ENCODE measurements around the gene WNT6.

The WNT6 gene

GRCh38 chr2:218877891-218878290 is 18.3 kb downstream of the WNT6 start:
- DNase-seq (ENCODE audit: low spot score), result no peak

DNA sequence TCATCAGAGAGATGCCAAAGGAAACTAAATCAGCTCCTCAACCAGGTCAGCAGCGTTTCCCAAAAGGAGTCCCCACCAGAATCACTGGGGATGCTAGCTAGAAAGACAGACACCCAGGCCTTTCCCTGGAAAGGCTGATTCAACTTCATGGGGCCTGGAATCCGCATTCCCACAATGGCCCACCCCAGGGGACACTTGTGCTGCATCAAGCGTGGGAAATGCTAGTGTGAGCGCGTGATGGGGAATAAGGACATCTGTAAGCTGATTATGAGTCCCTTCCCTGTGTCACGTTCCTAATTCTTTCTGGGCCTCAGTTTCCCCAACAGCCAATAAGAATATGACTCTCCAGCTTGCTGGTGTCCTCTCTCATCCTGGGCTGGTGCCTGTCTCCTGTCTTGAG is 18.9 kb downstream of the WNT6 start:
- no peak for DNase-seq (ENCODE audit: low spot score)

DNA sequence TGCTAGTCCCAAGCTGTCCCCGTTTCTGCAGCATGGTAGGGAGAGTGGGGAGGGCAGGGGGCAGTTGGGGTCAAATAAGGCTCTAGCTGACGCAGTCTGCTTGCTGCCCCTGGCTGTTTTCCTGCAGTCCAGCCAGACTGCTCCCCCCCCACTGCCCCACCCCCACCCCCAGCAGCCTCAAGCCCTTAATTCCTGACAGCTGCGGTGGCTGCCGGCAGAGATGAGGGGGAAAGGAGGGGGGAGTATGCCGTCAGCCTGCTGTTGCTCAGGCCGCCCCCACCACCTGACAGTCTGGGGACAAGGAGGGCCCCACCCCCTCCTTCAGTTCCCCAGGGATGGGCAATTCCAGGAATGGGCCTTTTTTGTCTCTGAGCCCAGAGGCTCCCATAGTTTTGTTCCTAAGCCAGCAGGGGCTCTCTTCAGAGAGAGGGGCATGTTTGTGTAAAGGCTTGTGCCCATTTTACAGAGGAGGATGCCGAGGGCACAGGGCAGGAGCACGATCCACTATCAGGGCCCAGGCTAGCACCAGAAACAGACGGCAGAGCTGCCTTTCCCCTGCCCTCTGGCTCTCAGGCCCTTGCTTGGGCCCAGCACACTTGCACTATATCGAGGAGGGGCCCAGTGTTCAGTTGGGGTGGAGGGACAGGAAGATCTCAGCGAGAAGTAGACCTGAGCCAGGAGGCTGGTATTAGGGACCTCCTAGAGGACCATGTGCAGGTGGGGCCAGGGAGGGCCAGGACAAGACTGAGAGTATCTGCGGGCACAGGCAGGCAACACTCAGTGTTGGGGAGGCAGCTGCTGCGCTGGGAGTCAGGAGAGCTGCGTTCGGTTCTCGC is 19.5 kb downstream of the WNT6 start:
- DNase-seq (ENCODE audit: low spot score), result no peak

GRCh38 chr2:218879776-218880101 is 20.1 kb downstream of the WNT6 start:
- DNase-seq (ENCODE audit: low spot score), result no peak

- DNase-seq (ENCODE audit: low spot score), result no peak
Observed at GRCh38 chr2:218880102-218880858, 20.7 kb downstream of the WNT6 start, which contains the start of gene WNT10A. WNT10A (plus strand) TSS chr2:218880852; CDS start chr2:218880996, 144 bp downstream.

GRCh38 chr2:218880859-218881594 is 21.4 kb downstream of the WNT6 start:
- no peak for DNase-seq (ENCODE audit: low spot score)

GRCh38 chr2:218881744-218882460 is 22.3 kb downstream of the WNT6 start:
- DNase-seq (ENCODE audit: low spot score), result no peak

- DNase-seq (ENCODE audit: low spot score), result no peak
Observed at GRCh38 chr2:218882461-218882816, 22.8 kb downstream of the WNT6 start.

DNA sequence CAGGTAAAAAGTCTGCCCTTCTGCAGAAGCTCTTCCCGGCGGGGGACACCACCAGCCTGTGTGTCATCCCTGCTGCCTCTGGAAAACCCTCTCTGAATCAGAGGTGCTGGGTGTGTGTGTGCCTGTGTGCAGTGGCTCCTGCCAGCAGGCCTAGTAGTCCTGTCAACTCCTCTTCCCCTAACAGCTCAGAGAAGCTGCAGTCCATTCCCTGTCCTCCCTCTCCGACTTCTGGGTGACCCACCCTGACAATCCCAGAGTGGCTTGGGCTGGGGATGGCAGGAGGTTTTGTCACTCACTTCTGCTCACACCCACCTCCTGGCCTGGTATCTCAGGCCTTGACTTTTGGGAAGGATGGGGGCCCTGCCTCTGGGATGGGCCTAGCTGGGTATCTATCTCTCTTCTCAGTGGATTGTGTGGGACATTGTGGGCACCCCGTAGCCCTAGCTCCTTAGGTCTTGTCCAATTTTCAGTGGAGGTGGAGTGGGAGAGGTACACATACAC is 23.3 kb downstream of the WNT6 start:
- no peak for DNase-seq (ENCODE audit: low spot score)

- DNase-seq (ENCODE audit: low spot score), result no peak
Observed at GRCh38 chr2:218883491-218884490, 24.2 kb downstream of the WNT6 start.

GRCh38 chr2:218884519-218884918 is 24.9 kb downstream of the WNT6 start:
- DNase-seq (ENCODE audit: low spot score), result no peak

- DNase-seq (ENCODE audit: low spot score), result no peak
Observed at GRCh38 chr2:218885981-218886947, 26.7 kb downstream of the WNT6 start.

DNA sequence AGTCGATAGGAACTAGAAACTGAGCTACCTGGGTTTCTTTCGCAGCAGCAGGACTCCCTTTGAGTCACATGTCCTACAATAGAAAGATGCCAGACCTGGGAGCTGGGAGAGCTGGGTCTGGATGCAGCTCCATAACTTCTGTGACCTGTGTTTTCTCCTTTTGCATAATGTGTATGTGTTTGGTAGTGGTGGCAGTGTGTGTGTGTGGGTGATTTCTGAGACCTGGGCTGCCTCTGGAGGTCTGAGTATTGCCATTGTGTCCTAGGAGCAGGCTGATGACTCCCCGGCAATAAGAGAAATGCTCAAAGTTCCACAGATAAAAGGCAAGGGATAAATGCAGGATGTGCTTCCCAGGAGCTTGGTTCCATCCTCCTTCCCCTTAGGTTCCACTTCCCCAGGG is 27.5 kb downstream of the WNT6 start:
- no peak for DNase-seq (ENCODE audit: low spot score)

DNA sequence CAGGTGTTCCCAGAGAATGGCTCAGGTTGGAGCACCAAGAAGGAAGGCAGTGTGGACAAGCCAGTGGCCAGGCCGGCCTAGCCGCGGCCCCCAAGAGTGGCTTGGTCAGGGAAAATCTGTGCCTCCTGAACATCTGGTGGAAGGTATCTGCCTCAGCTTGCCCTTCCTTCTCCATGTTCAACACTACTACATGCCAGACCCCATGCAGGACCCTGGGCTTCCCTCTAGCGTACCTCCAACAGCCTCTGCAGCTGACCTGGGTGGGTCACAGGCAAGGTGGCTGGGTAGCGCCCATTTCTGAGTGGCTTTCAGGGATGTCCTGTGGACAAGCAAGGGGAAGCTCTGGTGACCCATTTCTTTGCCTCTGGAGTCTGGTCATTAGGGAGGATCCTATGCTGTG is 28.7 kb downstream of the WNT6 start:
- no peak for DNase-seq (ENCODE audit: low spot score)

GRCh38 chr2:218889937-218890336 is 30.3 kb downstream of the WNT6 start:
- no peak for DNase-seq (ENCODE audit: low spot score)

DNA sequence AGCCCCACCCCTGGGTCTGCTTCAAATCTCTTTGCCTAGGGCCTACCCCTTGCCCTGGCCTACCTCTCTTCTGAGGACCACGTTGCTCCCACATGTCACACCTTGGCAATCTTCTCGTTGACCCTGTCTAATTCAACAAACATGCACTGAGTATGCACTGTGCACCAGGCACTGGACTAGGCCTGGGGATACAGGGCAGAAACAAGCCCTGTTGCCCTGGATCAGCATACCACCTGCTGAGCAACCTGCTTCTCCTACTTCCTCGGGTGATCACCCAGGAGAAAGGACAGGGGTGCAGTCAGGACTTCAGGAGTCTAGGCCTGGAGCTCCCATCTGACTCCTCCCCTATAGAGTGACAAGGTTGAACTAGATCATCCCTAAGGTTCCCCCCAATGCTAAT is 30.8 kb downstream of the WNT6 start:
- DNase-seq (ENCODE audit: low spot score), result no peak

DNA sequence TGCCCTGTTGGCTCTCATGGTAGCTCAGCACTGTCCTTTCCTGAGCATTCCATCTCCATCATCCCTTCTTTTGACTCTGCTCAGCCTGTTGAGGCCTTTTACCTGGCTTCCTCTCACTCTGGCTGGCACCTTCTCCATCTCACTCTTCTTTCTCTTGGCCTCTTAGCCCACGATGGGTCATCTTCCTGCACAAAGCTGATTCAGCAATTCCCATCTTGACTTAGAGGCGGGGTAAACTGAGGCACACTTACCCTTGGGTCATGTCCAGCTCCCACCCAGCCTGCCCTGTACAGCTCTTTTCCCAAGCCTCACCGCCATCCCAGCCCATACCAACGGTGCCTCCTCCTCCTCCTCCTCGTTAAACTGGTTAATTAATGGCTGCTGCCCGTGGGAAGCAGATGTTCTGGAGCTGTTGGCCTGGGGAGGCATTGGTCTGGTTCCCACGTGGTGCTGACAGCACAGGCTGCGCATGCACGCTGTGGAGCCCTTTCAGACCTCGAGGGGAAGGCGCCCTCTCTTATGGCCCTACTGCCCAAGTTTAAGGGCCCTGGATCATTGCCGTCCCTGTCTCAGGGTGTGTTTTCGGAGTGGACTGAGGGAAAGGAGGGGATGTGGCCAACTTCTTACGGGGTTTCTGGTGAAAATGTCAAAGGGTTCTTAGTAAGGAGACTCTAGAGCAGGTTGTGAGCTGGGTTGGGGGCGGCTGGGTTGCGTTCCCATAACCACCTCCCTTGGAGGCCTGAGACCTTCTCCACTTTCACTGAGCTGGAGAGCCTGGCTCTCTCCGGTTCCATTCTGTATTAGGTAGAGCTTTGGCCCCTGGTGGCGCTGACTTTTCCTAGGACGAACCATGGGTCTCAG is 31.9 kb downstream of the WNT6 start:
- no peak for DNase-seq (ENCODE audit: low spot score)

- DNase-seq (ENCODE audit: low spot score), result peak; percentile 78
Observed at GRCh38 chr2:218892693-218893348, 33.2 kb downstream of the WNT6 start.
